SU-DHL-6 (cell line): ENCODE measurements around the gene TMEM221.

Experiments
- CTCF ChIP-seq: fragments of 200-600 bp; sonication (generic); IDR thresholded peaks from one replicate; pipeline ENCODE4 v1.5.1; 2017; ENCODE audit warnings: antibody characterized with exemption, mild to moderate bottlenecking, low read length, moderate library complexity; ENCODE audit not compliant: insufficient read depth, poor library complexity, severe bottlenecking
- EZH2phosphoT487 ChIP-seq: fragments of 200-600 bp; sonication (generic), shearing (Covaris generic); conservative IDR thresholded peaks from 2 replicates; pipeline ENCODE4 v1.6.1; 2018; ENCODE audit warnings: mild to moderate bottlenecking, antibody characterized with exemption, low read length, moderate library complexity, mixed read lengths

- TF ChIP-seq CTCF (no peak), EZH2phosphoT487 (no peak)
Observed at GRCh38 chr19:17458970-17459369, 10.5 kb upstream of the TMEM221 start.
